ENCODE data around the gene SPNS1.
A peak's percentile ranks its signal among the peaks of the same experiment; 100 is the strongest.

The SPNS1 gene

DNA sequence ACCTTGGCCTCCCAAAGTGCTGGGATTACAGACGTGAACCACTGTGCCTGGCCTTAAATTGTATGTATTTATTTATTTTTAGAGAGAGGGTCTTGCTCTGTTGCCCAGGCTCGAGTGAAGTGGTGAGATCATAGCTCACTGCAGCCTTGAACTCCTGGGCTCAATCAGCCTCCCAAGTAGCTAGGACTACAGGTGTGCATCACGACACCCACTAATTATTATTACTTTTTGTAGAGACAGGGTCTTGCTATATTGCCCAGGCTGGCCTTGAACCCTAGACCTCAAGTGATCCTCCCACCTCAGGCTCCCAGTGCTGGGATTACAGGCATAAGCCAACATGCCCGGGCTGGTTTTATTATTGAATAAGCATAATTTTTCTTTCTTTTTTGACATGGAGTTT lies 27.9 kb upstream of the SPNS1 start:
- DNase-seq: no peak
- Histone ChIP-seq H3K27me3 (replicated peaks; ENCODE audit: insufficient read depth, low read length) (no peaks in the 10 kb centered on the region), H4K20me1 (ENCODE audit: insufficient read depth, low read length) (no peaks in the 10 kb centered on the region), H3F3A (ENCODE audit: insufficient read depth, low read length) (no peaks in the 10 kb centered on the region), H3K27ac (ENCODE audit: low read length) (no peak overlapping the region), H2AFZ (ENCODE audit: low read length) (no peak overlapping the region), H3K79me2 (ENCODE audit: low read length) (peaks cover 8% of the 10 kb centered on the region), H3K9me3 (replicated peaks; ENCODE audit: insufficient read depth, low read length) (no peaks in the 10 kb centered on the region), H3K4me1 (ENCODE audit: low read length) (0 out of 2 replicates have a peak, but pooled peaks cover 5% of the 10 kb centered on the region), H3K9me2 (replicated peaks; ENCODE audit: insufficient read depth, low read length) (no peaks in the 10 kb centered on the region), H3K36me3 (replicated peaks; ENCODE audit: insufficient read depth, low read length) (no peaks in the 10 kb centered on the region), H3K9ac (ENCODE audit: low read length) (no peak overlapping the region), H3K4me3 (ENCODE audit: low read length) (no peak overlapping the region), H3K4me2 (ENCODE audit: low read depth, low read length) (no peak overlapping the region)
- TF ChIP-seq EZH2 (optimal IDR thresholded peaks at IDR 0.05; ENCODE audit: low read depth, low read length) (no peak), EZH2phosphoT487 (IDR thresholded peaks at IDR 0.05; ENCODE audit: low read length) (no peak)
- TF ChIP-seq, protein P1, sequence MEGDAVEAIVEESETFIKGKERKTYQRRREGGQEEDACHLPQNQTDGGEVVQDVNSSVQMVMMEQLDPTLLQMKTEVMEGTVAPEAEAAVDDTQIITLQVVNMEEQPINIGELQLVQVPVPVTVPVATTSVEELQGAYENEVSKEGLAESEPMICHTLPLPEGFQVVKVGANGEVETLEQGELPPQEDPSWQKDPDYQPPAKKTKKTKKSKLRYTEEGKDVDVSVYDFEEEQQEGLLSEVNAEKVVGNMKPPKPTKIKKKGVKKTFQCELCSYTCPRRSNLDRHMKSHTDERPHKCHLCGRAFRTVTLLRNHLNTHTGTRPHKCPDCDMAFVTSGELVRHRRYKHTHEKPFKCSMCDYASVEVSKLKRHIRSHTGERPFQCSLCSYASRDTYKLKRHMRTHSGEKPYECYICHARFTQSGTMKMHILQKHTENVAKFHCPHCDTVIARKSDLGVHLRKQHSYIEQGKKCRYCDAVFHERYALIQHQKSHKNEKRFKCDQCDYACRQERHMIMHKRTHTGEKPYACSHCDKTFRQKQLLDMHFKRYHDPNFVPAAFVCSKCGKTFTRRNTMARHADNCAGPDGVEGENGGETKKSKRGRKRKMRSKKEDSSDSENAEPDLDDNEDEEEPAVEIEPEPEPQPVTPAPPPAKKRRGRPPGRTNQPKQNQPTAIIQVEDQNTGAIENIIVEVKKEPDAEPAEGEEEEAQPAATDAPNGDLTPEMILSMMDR (IDR thresholded peaks at IDR 0.05; ENCODE audit: low read length): no peak

DNA sequence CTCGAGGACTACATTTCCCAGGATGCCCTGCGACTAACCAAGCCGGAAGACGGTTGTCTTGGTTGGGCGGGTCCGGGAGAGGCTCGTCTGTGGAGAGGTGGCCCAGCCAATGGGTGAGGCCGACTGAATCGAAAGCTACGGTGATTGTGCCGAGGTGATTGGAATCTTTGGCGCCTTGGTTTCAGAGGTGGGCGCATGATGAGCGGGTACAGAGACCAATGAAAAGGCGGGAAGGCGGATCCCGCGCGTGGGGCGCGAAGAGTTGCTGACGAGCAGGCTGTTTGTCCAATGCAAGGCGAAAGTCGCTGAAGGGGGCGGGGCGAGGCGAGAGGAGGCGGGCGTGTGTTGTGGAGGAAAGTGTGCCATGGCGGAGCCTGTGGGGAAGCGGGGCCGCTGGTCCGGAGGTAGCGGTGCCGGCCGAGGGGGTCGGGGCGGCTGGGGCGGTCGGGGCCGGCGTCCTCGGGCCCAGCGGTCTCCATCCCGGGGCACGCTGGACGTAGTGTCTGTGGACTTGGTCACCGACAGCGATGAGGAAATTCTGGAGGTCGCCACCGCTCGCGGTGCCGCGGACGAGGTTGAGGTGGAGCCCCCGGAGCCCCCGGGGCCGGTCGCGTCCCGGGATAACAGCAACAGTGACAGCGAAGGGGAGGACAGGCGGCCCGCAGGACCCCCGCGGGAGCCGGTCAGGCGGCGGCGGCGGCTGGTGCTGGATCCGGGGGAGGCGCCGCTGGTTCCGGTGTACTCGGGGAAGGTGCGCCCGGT lies 23.7 kb upstream of the SPNS1 start, which contains the start of gene NFATC2IP:
NFATC2IP (plus strand) TSS at position 290 of the 762 bp plus-strand sequence; CDS start at position 365, 75 bp downstream.
- no peaks in the 10 kb centered on the region for H3K9me3 ChIP-seq (replicated peaks; ENCODE audit: insufficient read depth, low read length)
- peak within 1 kb of the TSS; percentile 89 for H3K9ac ChIP-seq (ENCODE audit: low read length)
- H3K4me1 ChIP-seq (ENCODE audit: low read length): peaks cover 9% of the 10 kb centered on the region
- peak within 1 kb of the TSS; percentile 91 for H2AFZ ChIP-seq (ENCODE audit: low read length)
- peaks cover 44% of the 10 kb centered on the region for H3K79me2 ChIP-seq (ENCODE audit: low read length)
- H3K9me2 ChIP-seq (replicated peaks; ENCODE audit: insufficient read depth, low read length): no peaks in the 10 kb centered on the region
- peak within 1 kb of the TSS; percentile 29; the same call in 1 of the 2 replicates for H3K27ac ChIP-seq (ENCODE audit: low read length)
- H3K36me3 ChIP-seq (replicated peaks; ENCODE audit: insufficient read depth, low read length): peaks cover 7% of the 10 kb centered on the region; the same call in 1 of the 2 replicates
- H3K4me2 ChIP-seq (ENCODE audit: low read depth, low read length): peak within 1 kb of the TSS; percentile 95
- TF ChIP-seq EZH2 (optimal IDR thresholded peaks at IDR 0.05; ENCODE audit: low read depth, low read length): no peak
- TF ChIP-seq, protein P1 (IDR thresholded peaks at IDR 0.05; ENCODE audit: low read length): no peak
- no peak for TF ChIP-seq EZH2phosphoT487 (IDR thresholded peaks at IDR 0.05; ENCODE audit: low read length)
- no peaks in the 10 kb centered on the region for H4K20me1 ChIP-seq (ENCODE audit: insufficient read depth, low read length)
- H3K27me3 ChIP-seq (replicated peaks; ENCODE audit: insufficient read depth, low read length): no peaks in the 10 kb centered on the region
- DNase-seq: peak; percentile 100
- H3K4me3 ChIP-seq (ENCODE audit: low read length): peak within 1 kb of the TSS; percentile 81
- H3F3A ChIP-seq (ENCODE audit: insufficient read depth, low read length): no peaks in the 10 kb centered on the region

DNA sequence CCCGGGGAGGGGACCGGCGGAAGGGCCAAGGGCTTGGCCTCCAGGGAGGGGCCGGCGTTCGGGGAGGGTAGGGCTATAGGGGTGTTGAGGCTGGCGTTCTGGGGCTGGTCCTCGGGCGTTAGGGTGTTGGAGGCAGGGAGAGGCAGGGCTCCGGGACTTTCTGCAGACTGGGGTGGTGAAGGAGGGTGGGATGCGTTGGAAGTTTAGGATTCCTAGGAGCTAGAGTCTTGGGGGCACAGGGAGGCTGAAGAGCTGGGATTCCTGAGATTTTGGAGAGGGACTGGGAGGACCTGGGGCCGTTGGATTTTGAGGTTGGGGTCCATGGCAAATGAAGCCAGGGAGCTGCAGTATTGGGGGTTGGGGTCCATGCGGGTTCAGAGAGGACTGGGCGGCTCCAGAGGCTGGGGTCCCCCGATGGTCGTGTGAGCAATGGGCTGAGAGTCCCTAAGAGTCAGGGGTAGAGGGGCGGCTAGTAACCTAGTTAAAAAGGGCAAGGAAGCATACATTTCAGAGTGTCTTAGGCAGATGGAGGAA lies 23.1 kb upstream of the SPNS1 start:
- no peaks in the 10 kb centered on the region for H3K9me2 ChIP-seq (replicated peaks; ENCODE audit: insufficient read depth, low read length)
- H3K79me2 ChIP-seq (ENCODE audit: low read length): peaks cover 46% of the 10 kb centered on the region
- DNase-seq: peak; percentile 45
- H3K4me2 ChIP-seq (ENCODE audit: low read depth, low read length): peak overlapping the region; percentile 95
- no peaks in the 10 kb centered on the region for H3K9me3 ChIP-seq (replicated peaks; ENCODE audit: insufficient read depth, low read length)
- H3F3A ChIP-seq (ENCODE audit: insufficient read depth, low read length): no peaks in the 10 kb centered on the region
- H3K27me3 ChIP-seq (replicated peaks; ENCODE audit: insufficient read depth, low read length): no peaks in the 10 kb centered on the region
- H3K4me1 ChIP-seq (ENCODE audit: low read length): peaks cover 9% of the 10 kb centered on the region
- peak overlapping the region; percentile 83 for H2AFZ ChIP-seq (ENCODE audit: low read length)
- peak overlapping the region; percentile 81 for H3K4me3 ChIP-seq (ENCODE audit: low read length)
- peak overlapping the region; percentile 89 for H3K9ac ChIP-seq (ENCODE audit: low read length)
- H4K20me1 ChIP-seq (ENCODE audit: insufficient read depth, low read length): no peaks in the 10 kb centered on the region
- peak overlapping the region; percentile 29; the same call in 1 of the 2 replicates for H3K27ac ChIP-seq (ENCODE audit: low read length)
- peaks cover 9% of the 10 kb centered on the region; the same call in 1 of the 2 replicates for H3K36me3 ChIP-seq (replicated peaks; ENCODE audit: insufficient read depth, low read length)
- TF ChIP-seq EZH2 (optimal IDR thresholded peaks at IDR 0.05; ENCODE audit: low read depth, low read length): no peak
- TF ChIP-seq, protein P1 (IDR thresholded peaks at IDR 0.05; ENCODE audit: low read length): no peak
- no peak for TF ChIP-seq EZH2phosphoT487 (IDR thresholded peaks at IDR 0.05; ENCODE audit: low read length)
